Measurements from ENCODE around the gene CFHR4. TPM values are rescaled to one million over a fixed set of nuclear protein-coding genes. Genes with fewer than 3 reads are reported as not detected.

Gene CFHR4
- total and polyA plus RNA-seq, 2 of the 4 experiments (the other 2 are of a cell fraction): not detected

- 100% methylated on average over 1 of the region's 3 CpGs; no CpG with 5 or more reads in 1 of the 2 experiments for WGBS, 2 experiments (ENCODE audit: extremely low coverage in 2 of 2, insufficient read length in 1 of 2)
- Histone ChIP-seq H3K4me2 (ENCODE audit: low read depth, low read length) (no peak overlapping the region), H3K56ac (ENCODE audit: extremely low read depth, insufficient read depth, low read length) (no peak overlapping the region), H3K14ac (replicated peaks; ENCODE audit: low read depth, low read length) (no peak overlapping the region), H2AK5ac (ENCODE audit: low read depth, low read length) (no peak overlapping the region), H3K79me1 (ENCODE audit: low read depth in 1 of 2, low read length in 2 of 2) (no peaks in the 10 kb centered on the region), H4K8ac (ENCODE audit: low read depth in 2 of 2, low read length in 2 of 2) (no peak overlapping the region), H3K9ac (ENCODE audit: low read depth, low read length) (no peak overlapping the region), H3K9me1 (ENCODE audit: insufficient read depth, low read length) (no peaks in the 10 kb centered on the region), H2BK5ac (ENCODE audit: low read depth, low read length, poor library complexity, severe bottlenecking) (no peak overlapping the region), H2BK15ac (ENCODE audit: low read depth, low read length) (no peak overlapping the region), H2BK120ac (ENCODE audit: low read depth, low read length) (no peak overlapping the region), H2AK9ac (replicated peaks; ENCODE audit: low read depth, low read length, poor library complexity) (no peak overlapping the region), H2BK20ac (ENCODE audit: low read depth, low read length) (no peak overlapping the region), H3K4me3 (ENCODE audit: insufficient read depth, low read depth, low read length) (no peak overlapping the region), H3K9me3 (ENCODE audit: control insufficient read depth, insufficient read depth, low read length) (no peaks in the 10 kb centered on the region), H3K4ac (ENCODE audit: low read depth, low read length) (no peak overlapping the region), H3K36me3 (ENCODE audit: control insufficient read depth, insufficient read depth, low read length) (no peaks in the 10 kb centered on the region), H2AFZ (replicated peaks; ENCODE audit: low read length, poor library complexity) (no peak overlapping the region), H3K23ac (ENCODE audit: low read depth, low read length) (no peak overlapping the region), H4K20me1 (ENCODE audit: insufficient read depth, low read length) (no peaks in the 10 kb centered on the region), H3K27ac (ENCODE audit: insufficient read depth, low read length) (no peak overlapping the region), H3K27me3 (ENCODE audit: control insufficient read depth, insufficient read depth, low read length) (no peaks in the 10 kb centered on the region), H3K4me1 (ENCODE audit: control insufficient read depth, insufficient read depth, low read length) (no peaks in the 10 kb centered on the region), H4K91ac (ENCODE audit: insufficient read depth, low read depth, low read length) (no peak overlapping the region), H4K5ac (ENCODE audit: low read depth, low read length) (no peak overlapping the region), H3K18ac (ENCODE audit: low read depth, low read length) (no peak overlapping the region)
- CTCF ChIA-PET: interaction anchor here (0.6 to 1.0 kb wide), 3 partner anchors 9 to 1295 kb away, joined by 3 read pairs; no protein-coding TSS in a partner anchor
- TF ChIP-seq POLR2A (IDR thresholded peaks at IDR 0.05; ENCODE audit: low read depth, low read length): no peak
- no peak for TF ChIP-seq CTCF (conservative IDR thresholded peaks at IDR 0.05; ENCODE audit: low read depth, low read length)
- TF ChIP-seq MAFK (IDR thresholded peaks at IDR 0.05; ENCODE audit: low read depth, low read length): peak; percentile 34; the same call in 1 of the 2 replicates
- no peak for TF ChIP-seq RAD21 (IDR thresholded peaks at IDR 0.05; ENCODE audit: low read length)
- ATAC-seq (ENCODE audit: low read depth) (no peak), DNase-seq (no peak)
- in situ Hi-C loops (cut with MboI; ENCODE audit: low sequenced_read_pairs) (no loop called here), dilution Hi-C loops (cut with HindIII; ENCODE audit: low sequenced_read_pairs, unreplicated experiment) (no loop called here), intact Hi-C loops (cut with micrococcal nuclease) (no loop called here)
- BruUV-seq (replicated peaks): no TSS peak
- POLR2A ChIA-PET (ENCODE audit: unreplicated experiment): no interaction called here
Observed at GRCh38 chr1:196875935-196876334, 11.9 kb upstream of the CFHR4 start.
